ENCODE results near the gene FAM20A.

Gene FAM20A

GRCh38 chr17:68612923-68613292 lies 11.7 kb upstream of the FAM20A start:
- TF ChIP-seq, protein P1, sequence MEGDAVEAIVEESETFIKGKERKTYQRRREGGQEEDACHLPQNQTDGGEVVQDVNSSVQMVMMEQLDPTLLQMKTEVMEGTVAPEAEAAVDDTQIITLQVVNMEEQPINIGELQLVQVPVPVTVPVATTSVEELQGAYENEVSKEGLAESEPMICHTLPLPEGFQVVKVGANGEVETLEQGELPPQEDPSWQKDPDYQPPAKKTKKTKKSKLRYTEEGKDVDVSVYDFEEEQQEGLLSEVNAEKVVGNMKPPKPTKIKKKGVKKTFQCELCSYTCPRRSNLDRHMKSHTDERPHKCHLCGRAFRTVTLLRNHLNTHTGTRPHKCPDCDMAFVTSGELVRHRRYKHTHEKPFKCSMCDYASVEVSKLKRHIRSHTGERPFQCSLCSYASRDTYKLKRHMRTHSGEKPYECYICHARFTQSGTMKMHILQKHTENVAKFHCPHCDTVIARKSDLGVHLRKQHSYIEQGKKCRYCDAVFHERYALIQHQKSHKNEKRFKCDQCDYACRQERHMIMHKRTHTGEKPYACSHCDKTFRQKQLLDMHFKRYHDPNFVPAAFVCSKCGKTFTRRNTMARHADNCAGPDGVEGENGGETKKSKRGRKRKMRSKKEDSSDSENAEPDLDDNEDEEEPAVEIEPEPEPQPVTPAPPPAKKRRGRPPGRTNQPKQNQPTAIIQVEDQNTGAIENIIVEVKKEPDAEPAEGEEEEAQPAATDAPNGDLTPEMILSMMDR (IDR thresholded peaks at IDR 0.05; ENCODE audit: borderline replicate concordance, extremely low read depth, low read length, poor library complexity, severe bottlenecking): no peak
- no peak for TF ChIP-seq EZH2 (IDR thresholded peaks at IDR 0.05; ENCODE audit: borderline replicate concordance, low read depth, low read length, severe bottlenecking)
- H3K4me1 ChIP-seq (ENCODE audit: insufficient read depth, low read length): no peaks in the 10 kb centered on the region
- no peak for DNase-seq

DNA sequence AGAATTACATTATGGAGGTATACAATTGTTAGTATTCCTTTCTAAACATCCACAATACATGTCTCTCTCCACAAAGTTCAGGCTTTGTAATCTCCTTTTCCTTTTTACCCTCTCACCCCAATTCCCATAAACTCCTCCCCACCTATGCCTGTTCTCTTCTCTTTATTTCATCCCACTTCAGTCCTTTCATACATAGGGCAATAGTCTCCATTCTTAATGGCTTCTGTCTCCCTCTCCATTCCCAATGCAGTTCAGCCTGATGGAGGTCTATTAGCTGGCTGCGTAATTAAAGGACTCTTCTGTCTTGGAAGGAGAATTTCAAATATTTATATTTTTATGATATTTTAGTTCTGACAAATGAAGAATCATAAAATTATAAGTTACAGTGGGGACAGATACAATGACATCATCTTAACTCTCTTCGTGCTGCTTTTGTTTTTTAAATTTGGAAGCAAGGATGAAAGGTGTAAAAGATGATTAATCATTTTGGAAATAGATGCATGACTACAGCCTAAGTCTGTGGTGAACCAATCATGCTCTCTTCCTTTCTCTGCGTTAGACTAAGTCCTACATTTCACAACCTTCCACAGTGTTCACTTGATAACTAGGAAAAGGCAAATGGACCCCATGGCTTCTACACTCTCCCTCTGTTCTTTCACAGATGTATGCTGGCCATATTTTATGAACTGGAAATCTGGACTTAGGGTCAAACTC lies 11.2 kb upstream of the FAM20A start:
- DNase-seq: no peak
- Histone ChIP-seq H3K9ac (ENCODE audit: low read depth, low read length) (no peak overlapping the region), H4K20me1 (ENCODE audit: insufficient read depth, low read length) (no peaks in the 10 kb centered on the region), H3K9me3 (ENCODE audit: insufficient read depth, low read length, severe bottlenecking) (peaks cover 30% of the 10 kb centered on the region), H3K27me3 (ENCODE audit: insufficient read depth, low read length, poor library complexity) (peaks cover 3% of the 10 kb centered on the region), H3K27ac (ENCODE audit: low read length) (no peak overlapping the region), H3K79me2 (ENCODE audit: insufficient read depth, low read length) (no peaks in the 10 kb centered on the region), H3K4me3 (ENCODE audit: low read depth in 1 of 2, low read length in 2 of 2) (no peak overlapping the region), H2AFZ (ENCODE audit: low read depth, low read length) (no peak overlapping the region), H3K4me1 (ENCODE audit: insufficient read depth, low read length) (no peaks in the 10 kb centered on the region), H3K4me2 (ENCODE audit: insufficient read depth, low read length) (no peak overlapping the region), H3K36me3 (ENCODE audit: insufficient read depth, low read length) (no peaks in the 10 kb centered on the region)
- ATAC-seq (ENCODE audit: insufficient read depth, low read depth): no peak
- TF ChIP-seq, protein P1 (IDR thresholded peaks at IDR 0.05; ENCODE audit: borderline replicate concordance, extremely low read depth, low read length, poor library complexity, severe bottlenecking): no peak
- no peak for TF ChIP-seq EZH2 (IDR thresholded peaks at IDR 0.05; ENCODE audit: borderline replicate concordance, low read depth, low read length, severe bottlenecking)

More at GRCh38 chr17:68612923-68613292, 11.7 kb upstream of the FAM20A start:
- no peaks in the 10 kb centered on the region for H3K36me3 ChIP-seq (ENCODE audit: insufficient read depth, low read length)
- H3K4me2 ChIP-seq (ENCODE audit: insufficient read depth, low read length): no peak overlapping the region
- no peaks in the 10 kb centered on the region for H3K79me2 ChIP-seq (ENCODE audit: insufficient read depth, low read length)
- H3K4me3 ChIP-seq (ENCODE audit: low read depth in 1 of 2, low read length in 2 of 2): no peak overlapping the region
- no peak overlapping the region for H3K27ac ChIP-seq (ENCODE audit: low read length)
- no peak overlapping the region for H2AFZ ChIP-seq (ENCODE audit: low read depth, low read length)
- H3K9ac ChIP-seq (ENCODE audit: low read depth, low read length): no peak overlapping the region
- no peak for ATAC-seq (ENCODE audit: insufficient read depth, low read depth)
- peaks cover 3% of the 10 kb centered on the region for H3K27me3 ChIP-seq (ENCODE audit: insufficient read depth, low read length, poor library complexity)
- H4K20me1 ChIP-seq (ENCODE audit: insufficient read depth, low read length): no peaks in the 10 kb centered on the region
- H3K9me3 ChIP-seq (ENCODE audit: insufficient read depth, low read length, severe bottlenecking): peaks cover 25% of the 10 kb centered on the region

- no peak for DNase-seq
- peaks cover 3% of the 10 kb centered on the region for H3K27me3 ChIP-seq (ENCODE audit: insufficient read depth, low read length, poor library complexity)
- H2AFZ ChIP-seq (ENCODE audit: low read depth, low read length): no peak overlapping the region
- TF ChIP-seq, protein P1 (IDR thresholded peaks at IDR 0.05; ENCODE audit: borderline replicate concordance, extremely low read depth, low read length, poor library complexity, severe bottlenecking): no peak
- no peak for TF ChIP-seq EZH2 (IDR thresholded peaks at IDR 0.05; ENCODE audit: borderline replicate concordance, low read depth, low read length, severe bottlenecking)
- H4K20me1 ChIP-seq (ENCODE audit: insufficient read depth, low read length): no peaks in the 10 kb centered on the region
- peaks cover 30% of the 10 kb centered on the region for H3K9me3 ChIP-seq (ENCODE audit: insufficient read depth, low read length, severe bottlenecking)
- H3K4me1 ChIP-seq (ENCODE audit: insufficient read depth, low read length): no peaks in the 10 kb centered on the region
- H3K4me3 ChIP-seq (ENCODE audit: low read depth in 1 of 2, low read length in 2 of 2): no peak overlapping the region
- no peak overlapping the region for H3K4me2 ChIP-seq (ENCODE audit: insufficient read depth, low read length)
- H3K79me2 ChIP-seq (ENCODE audit: insufficient read depth, low read length): no peaks in the 10 kb centered on the region
- no peak overlapping the region for H3K9ac ChIP-seq (ENCODE audit: low read depth, low read length)
- no peak for ATAC-seq (ENCODE audit: insufficient read depth, low read depth)
- no peak overlapping the region for H3K27ac ChIP-seq (ENCODE audit: low read length)
- H3K36me3 ChIP-seq (ENCODE audit: insufficient read depth, low read length): no peaks in the 10 kb centered on the region
Observed at GRCh38 chr17:68611353-68612208, 10.4 kb upstream of the FAM20A start.

Data from DND-41 (cell line).